WI38 (cell line): ENCODE data around the gene CARD19.

ENCODE experiments used
- H3K4me3 ChIP-seq: 2 replicates; pipeline ENCODE4 v1.5.1; 2011; ENCODE audit warnings: low read depth, mild to moderate bottlenecking, control low read depth, low read length
- TF ChIP-seq, protein P1 (sequence below): IDR thresholded peaks from 2 replicates; pipeline ENCODE4 v1.5.1; 2012; ENCODE audit warnings: low read depth, mild to moderate bottlenecking, control low read depth, low read length

CARD19 gene

DNA sequence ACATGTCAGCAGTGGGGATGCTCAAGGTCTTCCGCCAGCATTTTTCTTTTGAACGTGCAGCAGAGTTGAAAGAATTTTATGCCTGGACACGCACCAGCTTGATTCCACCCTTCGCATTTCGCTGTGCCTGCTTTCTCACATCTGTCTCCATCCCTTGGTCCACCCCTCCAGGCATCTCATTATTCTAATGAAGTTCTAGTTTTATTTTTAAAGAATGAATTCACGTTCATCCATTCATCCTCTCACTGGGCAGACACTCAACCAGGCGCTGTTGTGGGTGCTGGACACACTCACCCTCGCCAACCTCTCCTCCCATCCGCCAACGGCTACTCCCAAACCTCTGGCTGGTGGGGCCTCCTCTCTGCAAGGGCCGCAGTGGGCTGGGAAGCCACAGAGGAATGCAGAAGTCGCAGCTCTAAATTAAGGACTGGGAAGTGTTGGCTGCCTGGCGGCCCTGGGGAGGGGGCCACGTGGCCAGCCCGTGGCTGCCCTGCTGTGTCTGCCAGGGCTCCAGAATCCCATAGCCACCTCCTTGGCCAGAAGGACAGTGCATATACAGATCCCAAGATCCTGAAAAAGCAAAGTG is 30.8 kb upstream of the CARD19 start:
- TF ChIP-seq, protein P1, sequence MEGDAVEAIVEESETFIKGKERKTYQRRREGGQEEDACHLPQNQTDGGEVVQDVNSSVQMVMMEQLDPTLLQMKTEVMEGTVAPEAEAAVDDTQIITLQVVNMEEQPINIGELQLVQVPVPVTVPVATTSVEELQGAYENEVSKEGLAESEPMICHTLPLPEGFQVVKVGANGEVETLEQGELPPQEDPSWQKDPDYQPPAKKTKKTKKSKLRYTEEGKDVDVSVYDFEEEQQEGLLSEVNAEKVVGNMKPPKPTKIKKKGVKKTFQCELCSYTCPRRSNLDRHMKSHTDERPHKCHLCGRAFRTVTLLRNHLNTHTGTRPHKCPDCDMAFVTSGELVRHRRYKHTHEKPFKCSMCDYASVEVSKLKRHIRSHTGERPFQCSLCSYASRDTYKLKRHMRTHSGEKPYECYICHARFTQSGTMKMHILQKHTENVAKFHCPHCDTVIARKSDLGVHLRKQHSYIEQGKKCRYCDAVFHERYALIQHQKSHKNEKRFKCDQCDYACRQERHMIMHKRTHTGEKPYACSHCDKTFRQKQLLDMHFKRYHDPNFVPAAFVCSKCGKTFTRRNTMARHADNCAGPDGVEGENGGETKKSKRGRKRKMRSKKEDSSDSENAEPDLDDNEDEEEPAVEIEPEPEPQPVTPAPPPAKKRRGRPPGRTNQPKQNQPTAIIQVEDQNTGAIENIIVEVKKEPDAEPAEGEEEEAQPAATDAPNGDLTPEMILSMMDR = no peak
- no peak overlapping the region for H3K4me3 ChIP-seq

DNA sequence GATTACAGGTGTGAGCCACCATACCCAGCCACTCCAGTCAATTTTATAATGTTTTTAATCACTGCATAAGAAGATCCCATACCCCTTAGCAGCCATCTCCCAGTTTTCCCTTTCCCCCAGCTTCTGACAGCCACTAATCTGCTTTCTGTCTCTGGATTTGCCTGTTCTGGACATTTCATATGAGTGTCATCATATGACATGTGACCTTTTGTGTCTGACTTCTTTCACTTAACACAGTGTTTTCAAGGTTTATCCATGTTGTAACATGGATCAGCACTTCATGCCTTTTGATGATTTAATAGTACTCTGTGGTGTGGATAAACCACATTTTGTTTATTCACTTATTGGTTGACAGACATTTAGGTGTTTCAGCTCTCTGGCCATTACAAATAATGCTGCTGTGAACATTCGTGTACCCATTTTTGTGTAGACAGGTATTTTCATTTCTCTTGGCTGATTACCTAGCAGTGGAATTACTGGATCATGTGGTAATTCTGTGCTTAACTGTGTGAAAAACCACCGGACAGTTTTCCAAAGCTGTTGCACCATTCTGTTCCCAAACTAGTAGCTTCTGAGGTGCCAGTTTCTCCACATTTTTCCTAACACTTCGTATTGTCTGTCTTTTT is 28.9 kb upstream of the CARD19 start:
- TF ChIP-seq, protein P1 = no peak

DNA sequence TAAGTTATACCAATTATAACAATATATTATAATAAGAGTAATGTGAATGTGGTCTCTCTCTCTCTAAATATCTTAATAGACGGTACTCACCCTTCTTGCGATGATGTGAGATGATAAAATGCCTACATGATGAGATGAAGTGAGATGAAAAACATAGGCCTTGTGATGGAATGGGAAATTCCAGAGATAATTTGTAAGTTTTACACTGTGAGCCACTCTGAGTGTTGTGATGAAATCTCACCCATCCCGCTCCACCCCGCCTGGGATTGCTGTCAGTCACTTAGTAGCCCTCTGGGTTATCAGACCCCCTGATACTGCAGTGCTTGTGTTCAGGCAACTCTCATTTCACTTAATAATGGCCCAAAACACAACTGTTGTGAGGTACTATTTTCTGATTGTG is 27.1 kb upstream of the CARD19 start:
- TF ChIP-seq, protein P1 = no peak
- no peak overlapping the region for H3K4me3 ChIP-seq

More for the DNA sequence above, 28.9 kb upstream of the CARD19 start:
- H3K4me3 ChIP-seq = no peak overlapping the region

DNA sequence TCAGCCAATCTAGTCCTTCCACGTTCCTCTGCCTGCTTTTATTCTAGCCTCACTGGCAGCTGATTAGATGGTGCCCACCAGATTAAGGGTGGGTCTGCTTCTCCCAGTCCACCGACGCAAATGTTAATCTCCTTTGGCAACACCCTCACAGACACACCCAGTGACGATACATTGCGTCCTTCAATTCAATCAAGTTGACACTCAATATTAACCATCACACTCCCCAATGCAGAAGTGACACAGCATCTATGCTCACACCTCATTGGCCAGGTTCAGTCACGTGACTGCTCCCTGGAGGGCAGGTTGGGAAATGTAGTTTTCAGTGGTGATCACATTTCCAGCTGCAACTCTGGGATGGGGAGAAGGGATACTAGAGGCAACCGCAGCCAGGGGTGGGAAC is 24.6 kb upstream of the CARD19 start:
- TF ChIP-seq, protein P1 = no peak
- no peak overlapping the region for H3K4me3 ChIP-seq

DNA sequence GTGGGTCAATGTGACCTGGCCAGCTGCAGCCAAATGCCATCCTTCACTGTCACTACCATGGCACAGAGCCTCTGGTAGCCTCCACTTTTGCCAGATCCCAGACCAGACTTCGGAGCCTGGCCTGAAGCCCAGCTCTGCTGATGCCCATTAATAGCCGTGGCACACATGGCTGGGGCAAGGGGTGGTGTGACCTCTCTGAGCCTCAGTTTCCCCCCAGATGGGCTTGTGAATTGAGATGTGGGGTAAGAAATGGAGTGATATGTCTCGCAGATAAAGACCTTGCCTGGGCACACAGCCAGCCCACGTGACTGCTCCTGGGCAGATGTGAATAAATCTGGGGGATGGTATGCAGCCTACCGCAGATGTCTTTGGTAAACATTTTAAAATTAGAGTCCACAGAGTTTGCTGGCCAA is 23.6 kb upstream of the CARD19 start:
- TF ChIP-seq, protein P1 = no peak
- H3K4me3 ChIP-seq = no peak overlapping the region

DNA sequence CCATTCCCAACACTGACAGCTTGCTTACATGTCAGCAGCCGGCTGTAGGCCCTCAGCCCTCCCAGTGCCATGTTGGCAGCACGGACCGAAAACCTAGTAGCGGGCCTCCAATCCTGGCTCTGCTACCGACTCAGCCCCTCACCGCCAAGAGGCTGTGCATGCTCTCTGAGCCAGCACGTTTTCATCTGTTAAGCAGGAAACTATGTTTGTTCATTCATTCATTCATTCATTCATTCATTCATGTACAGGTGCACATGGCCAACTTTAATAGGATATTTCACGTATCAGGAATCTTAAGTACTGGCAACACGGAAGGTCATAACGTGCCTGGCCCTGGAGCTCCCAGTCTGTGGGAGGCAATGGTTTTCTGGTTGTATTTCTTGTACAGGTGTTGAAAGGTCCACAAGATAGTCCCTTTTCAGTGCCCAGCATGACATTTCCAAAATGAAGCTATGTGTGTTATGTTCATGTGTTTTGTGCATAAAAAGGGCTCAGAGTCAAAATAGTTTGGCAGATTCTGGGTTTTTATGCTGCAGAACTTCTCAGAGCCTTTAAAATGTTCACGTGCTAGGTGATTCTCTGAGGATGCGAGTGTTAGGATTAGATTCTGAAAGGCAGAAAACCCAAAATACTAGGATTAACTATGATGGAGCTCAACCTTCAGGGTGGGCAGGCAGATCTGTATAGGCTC is 19.8 kb upstream of the CARD19 start:
- TF ChIP-seq, protein P1 = no peak
- no peak overlapping the region for H3K4me3 ChIP-seq

DNA sequence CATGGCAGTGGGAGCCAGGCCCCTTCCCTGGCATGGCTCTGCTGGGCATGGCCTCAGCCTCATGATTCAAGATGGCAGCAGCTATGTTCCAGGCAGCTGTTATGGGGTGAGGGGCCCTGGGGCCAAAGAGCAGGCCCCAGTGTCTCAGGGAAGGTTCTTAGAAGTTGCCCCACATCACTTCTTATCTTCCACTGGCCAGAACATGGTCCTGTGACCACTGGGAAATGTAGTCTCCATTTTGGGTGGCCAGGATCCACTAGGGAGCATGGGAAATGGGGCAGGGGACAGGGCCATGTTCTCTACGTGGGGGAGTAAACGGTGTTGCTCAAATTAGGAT is 19.3 kb upstream of the CARD19 start:
- no peak overlapping the region for H3K4me3 ChIP-seq
- TF ChIP-seq, protein P1 = no peak
